Testis (tissue), 3 donors: ENCODE results near the gene CDYL2. TPM values are rescaled to one million over a fixed set of nuclear protein-coding genes. Genes with fewer than 3 reads are reported as not detected.

Experiments used
- DNase-seq: peaks from one replicate; pipeline ENCODE4 v3.0.0-alpha.2; 2019
- H3K27ac ChIP-seq, 2 donors: fragments of 200-600 bp; sonication (generic); one replicate each; pipeline ENCODE4 v1.5.1; 2019
- H3K27me3 ChIP-seq: fragments of 200-600 bp; sonication (generic); one replicate; pipeline ENCODE4 v1.5.1; 2019
- H3K36me3 ChIP-seq: fragments of 200-600 bp; sonication (generic); one replicate; pipeline ENCODE4 v1.5.1; 2017; ENCODE audit warnings: low read depth; ENCODE audit errors: missing control alignments
- H3K4me1 ChIP-seq: fragments of 200-600 bp; sonication (generic); one replicate; pipeline ENCODE4 v1.5.1; 2019
- H3K4me3 ChIP-seq, 2 donors: fragments of 200-600 bp; sonication (generic); one replicate each; pipeline ENCODE4 v1.5.1; 2017 to 2019
- H3K9me3 ChIP-seq: fragments of 200-600 bp; sonication (generic); one replicate; pipeline ENCODE4 v1.5.1; 2017
- CTCF ChIP-seq, 3 experiments: fragments of 450-650 bp in 2 of 3; fragments of 200-600 bp in 1 of 3; sonication (generic) in 1 of 3; IDR thresholded peaks; one replicate each; pipeline ENCODE4 v1.5.1; 2016 to 2019; ENCODE audit warnings: antibody characterized with exemption in 3 of 3, mild to moderate bottlenecking in 2 of 3, moderate library complexity in 1 of 3
- POLR2A ChIP-seq: fragments of 450-650 bp; IDR thresholded peaks from one replicate; pipeline ENCODE4 v1.6.1; 2017; ENCODE audit warnings: antibody characterized with exemption, mild to moderate bottlenecking, moderate library complexity
- WGBS, 2 donors: methylation state at CpG; one replicate each; pipeline ENCODE4 v1.1.5; 2018; 5-methylcytosine and 5-hydroxymethylcytosine counted together
- intact Hi-C: fragments of 100-400 bp; cut with DNase I; formaldehyde crosslinking; loops from one replicate; pipeline ENCODE4 v1.15.1; 2023; ENCODE audit warnings: low total_unique reads
- polyA plus RNA-seq: library from polyadenylated mRNA; stranded (reverse); fragments of 350-450 nt; fragmentation: Illumina TruSeq; extraction: RNeasy Lipid Tissue Mini Kit (QIAGEN cat#74804); gene quantifications from one replicate; pipeline ENCODE4 v1.2.3, GENCODE V29; 2014; ENCODE audit warnings: low read depth, low replicate concordance; ENCODE audit not compliant: insufficient read depth
- total RNA-seq, 2 donors: library from RNA; depleted of rRNA; stranded (reverse); fragments of >200 nt; gene quantifications; one replicate each; pipeline ENCODE4 v1.2.3, GENCODE V29; 2016

The CDYL2 gene
- total and polyA plus RNA-seq, 3 donors from 2014 or later, result 31.2 to 63.7 (median 60.4) TPM

DNA sequence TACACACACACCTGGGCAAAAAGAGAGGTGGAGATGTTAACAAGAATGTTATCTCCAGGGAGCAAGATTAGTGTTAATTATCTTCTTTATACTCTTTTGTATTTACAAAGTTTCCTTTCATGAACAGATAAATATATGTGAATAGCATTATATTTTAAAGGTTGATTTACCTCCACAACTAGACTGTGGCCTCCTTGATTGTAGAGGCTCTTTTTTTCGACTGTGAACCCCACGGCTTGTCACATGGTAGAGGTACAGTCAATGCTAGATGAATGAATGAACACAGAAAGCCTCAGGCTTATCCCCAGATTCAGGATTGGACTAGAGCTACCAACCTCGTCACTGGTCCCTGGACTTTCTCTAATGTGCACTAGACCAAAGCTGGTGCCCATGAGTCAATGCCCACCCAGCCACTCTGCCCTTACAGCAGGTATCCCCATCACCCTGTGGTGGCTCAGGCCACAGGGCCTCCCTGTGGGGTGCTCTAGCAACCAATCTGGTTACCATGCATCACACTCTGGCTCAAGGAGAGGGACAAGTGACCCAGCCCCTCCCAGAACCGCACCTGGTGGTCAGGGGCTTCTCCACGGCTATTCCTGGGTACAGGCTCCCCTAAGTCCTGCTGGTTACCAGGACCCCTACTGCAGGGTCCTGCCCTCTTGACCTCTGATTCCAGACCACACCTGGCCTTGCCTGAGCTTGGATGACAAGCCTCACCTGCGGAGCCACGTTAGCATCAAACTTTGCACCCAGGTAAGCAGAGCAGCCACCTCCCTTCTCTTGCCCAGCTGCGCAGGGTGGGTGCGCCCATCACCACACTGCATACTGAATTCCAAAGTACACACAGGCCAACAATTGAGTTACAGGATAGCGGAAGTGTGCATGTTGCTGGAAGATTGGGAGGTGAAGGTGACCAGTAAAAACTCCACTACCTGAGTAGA is 101.0 kb downstream of the CDYL2 start:
- Histone ChIP-seq H3K27me3 (no peaks in the 10 kb centered on the region), H3K36me3 (no peaks in the 10 kb centered on the region), H3K4me3 (no peak overlapping the region), H3K27ac (no peak overlapping the region), H3K4me1 (no peaks in the 10 kb centered on the region), H3K9me3 (no peaks in the 10 kb centered on the region)
- no peak for DNase-seq
- intact Hi-C loops, result no loop called here
- TF ChIP-seq POLR2A (no peak), CTCF (IDR thresholded peaks at IDR 0.05) (no peak)
- 90 to 91% methylated on average over 8 to 10 of the region's 10 CpGs for WGBS, 2 donors

DNA sequence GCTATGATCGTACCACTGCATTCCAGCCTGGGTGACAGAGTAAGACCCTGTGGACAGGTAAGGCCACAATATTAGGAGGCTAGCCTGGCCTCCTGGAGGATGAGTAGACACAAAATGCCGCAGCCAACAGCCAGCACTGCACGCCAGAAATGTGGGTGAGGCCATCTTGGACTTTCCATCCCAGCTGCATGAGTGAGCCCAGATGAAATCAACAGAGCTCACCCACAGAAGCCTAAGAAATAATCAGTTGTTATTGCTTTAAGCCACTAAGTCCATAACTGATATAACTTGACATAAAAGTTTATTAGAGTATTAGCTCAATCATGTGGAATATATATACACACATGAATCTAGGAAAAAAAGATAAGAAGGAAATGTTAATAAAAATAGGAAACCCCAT is 101.7 kb downstream of the CDYL2 start:
- Histone ChIP-seq H3K27ac (no peak overlapping the region), H3K4me1 (no peaks in the 10 kb centered on the region), H3K4me3 (no peak overlapping the region), H3K27me3 (no peaks in the 10 kb centered on the region), H3K9me3 (no peaks in the 10 kb centered on the region), H3K36me3 (no peaks in the 10 kb centered on the region)
- no peak for DNase-seq
- 93 to 99% methylated on average over 3 of the region's 3 CpGs for WGBS, 2 donors
- TF ChIP-seq POLR2A (no peak), CTCF (IDR thresholded peaks at IDR 0.05) (no peak)
- intact Hi-C loops, result no loop called here

- H3K27ac ChIP-seq, result no peak overlapping the region
- TF ChIP-seq POLR2A (no peak), CTCF (IDR thresholded peaks at IDR 0.05) (no peak)
- no peak for DNase-seq
- H3K36me3 ChIP-seq, result no peaks in the 10 kb centered on the region
- no peaks in the 10 kb centered on the region for H3K9me3 ChIP-seq
- 70 to 88% methylated on average over 4 of the region's 4 CpGs for WGBS, 2 donors
- intact Hi-C loops, result no loop called here
- no peak overlapping the region for H3K4me3 ChIP-seq
- H3K4me1 ChIP-seq, result no peaks in the 10 kb centered on the region
- H3K27me3 ChIP-seq, result no peaks in the 10 kb centered on the region
These were observed 103.8 kb downstream of the CDYL2 start for GRCh38 chr16:80700558-80700957.

DNA sequence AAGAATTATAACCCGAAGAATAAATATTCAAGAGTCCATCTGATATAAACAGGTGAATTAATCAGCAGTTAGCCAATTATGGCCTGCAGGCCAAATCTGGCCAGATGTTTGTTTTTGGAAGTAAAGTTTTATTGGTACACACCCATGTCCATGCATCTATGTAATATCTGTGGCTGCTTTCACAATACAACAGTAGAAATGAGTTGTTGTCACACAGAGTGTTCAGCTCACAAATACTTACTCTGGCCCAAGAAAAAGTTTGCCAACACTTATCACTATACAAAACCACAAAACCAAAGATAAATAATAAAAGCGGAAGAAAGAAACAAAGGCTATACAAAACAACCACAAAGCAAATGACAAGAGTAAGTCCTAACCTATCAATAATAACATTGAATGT is 109.4 kb downstream of the CDYL2 start:
- no peaks in the 10 kb centered on the region for H3K36me3 ChIP-seq
- 95% methylated on average over 2 of the region's 2 CpGs for WGBS, 2 donors
- no peak overlapping the region for H3K4me3 ChIP-seq
- H3K27ac ChIP-seq, result no peak overlapping the region
- no peaks in the 10 kb centered on the region for H3K27me3 ChIP-seq
- no peak for DNase-seq
- intact Hi-C loops, result no loop called here
- H3K4me1 ChIP-seq, result no peaks in the 10 kb centered on the region
- H3K9me3 ChIP-seq, result no peaks in the 10 kb centered on the region
- TF ChIP-seq POLR2A (no peak), CTCF (IDR thresholded peaks at IDR 0.05) (no peak)

DNA sequence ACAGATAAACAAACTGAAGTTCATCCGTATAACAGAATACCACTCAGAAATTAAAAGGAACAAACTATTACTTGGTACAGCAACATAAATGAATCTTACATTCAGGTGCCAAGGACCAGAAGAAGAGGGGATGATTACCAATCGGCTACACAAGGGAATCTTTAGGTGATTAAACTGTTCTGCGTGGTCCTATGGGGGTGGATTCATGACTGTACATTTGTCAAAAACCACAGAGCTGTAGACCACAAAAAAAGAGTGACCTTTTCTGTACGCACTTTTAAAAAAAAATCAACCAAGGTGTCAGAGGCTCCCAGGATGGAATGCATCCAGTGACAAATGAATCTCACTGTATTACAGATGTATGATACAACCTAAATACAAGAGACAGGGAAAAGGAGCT is 110.8 kb downstream of the CDYL2 start:
- no peaks in the 10 kb centered on the region for H3K36me3 ChIP-seq
- intact Hi-C loops, result no loop called here
- H3K27ac ChIP-seq, result no peak overlapping the region
- H3K9me3 ChIP-seq, result no peaks in the 10 kb centered on the region
- 85 to 86% methylated on average over 4 of the region's 4 CpGs for WGBS, 2 donors
- no peaks in the 10 kb centered on the region for H3K4me1 ChIP-seq
- DNase-seq, result no peak
- TF ChIP-seq CTCF (IDR thresholded peaks at IDR 0.05) (no peak), POLR2A (no peak)
- H3K4me3 ChIP-seq, result no peak overlapping the region
- H3K27me3 ChIP-seq, result no peaks in the 10 kb centered on the region
